ENCODE measurements around the gene RNF121. TPM values are rescaled to one million over a fixed set of nuclear protein-coding genes. Genes with fewer than 3 reads are reported as not detected.

Gene RNF121
- total and polyA plus RNA-seq, 2 of the 8 experiments (the other 6 are each of a cell fraction or from before 2014, with no cell fraction given), result 39.7 to 51.6 TPM

DNA sequence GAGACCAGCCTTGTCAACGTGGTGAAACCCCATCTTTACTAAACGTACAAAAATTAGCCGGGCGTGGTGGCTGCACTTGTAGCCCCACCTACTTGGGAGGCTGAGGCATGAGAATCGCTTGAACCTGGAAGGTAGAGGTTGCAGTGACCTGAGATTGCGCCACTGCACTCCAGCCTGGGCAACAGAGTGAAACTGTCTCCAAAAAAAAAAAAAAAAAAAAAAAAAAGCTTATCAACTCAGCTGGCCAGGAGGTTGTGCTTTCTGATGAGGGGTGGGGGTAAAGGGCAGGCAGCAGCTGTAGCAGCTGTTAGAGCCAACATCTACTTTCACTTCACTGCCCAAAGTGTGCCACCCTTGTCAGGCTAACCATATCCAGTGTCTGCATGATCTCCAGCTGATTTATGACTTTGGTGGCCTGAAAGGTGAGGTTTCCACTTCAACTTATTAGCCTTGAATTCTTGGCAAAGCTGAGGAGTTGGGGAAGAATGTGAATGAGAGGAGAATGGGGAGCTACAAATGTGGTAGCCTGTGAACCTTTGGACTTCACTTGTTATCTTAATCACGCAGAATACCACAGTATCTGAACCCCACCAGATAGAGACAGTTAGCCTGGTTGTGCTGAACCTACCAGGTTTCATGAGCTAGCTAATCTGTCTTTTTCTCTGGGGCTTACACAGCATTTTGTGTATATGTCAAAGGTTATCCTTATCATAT, 19.6 kb downstream of the RNF121 start:
- TF ChIP-seq EZH2 (IDR thresholded peaks at IDR 0.05; ENCODE audit: low read depth, low read length, severe bottlenecking) (no peak), SIX5 (IDR thresholded peaks at IDR 0.05; ENCODE audit: low read depth, low read length) (no peak), RXRA (IDR thresholded peaks at IDR 0.05; ENCODE audit: insufficient read depth, low read depth, low read length) (no peak), EGR1 (IDR thresholded peaks at IDR 0.05; ENCODE audit: borderline replicate concordance, low read depth, low read length) (no peak), ZNF274 (IDR thresholded peaks at IDR 0.05; ENCODE audit: borderline replicate concordance, extremely low read depth, low read length) (no peak)
- H2BK20ac ChIP-seq (ENCODE audit: low read length), result no peak overlapping the region
- H3K36me3 ChIP-seq (ENCODE audit: control insufficient read depth in 2 of 4, insufficient read depth in 4 of 4, low read length in 3 of 4), result no peaks in the 10 kb centered on the region
- H2AK5ac ChIP-seq (ENCODE audit: low read depth, low read length), result no peak overlapping the region
- H2BK12ac ChIP-seq (ENCODE audit: low read depth, low read length), result no peak overlapping the region
- no peak overlapping the region for H3K18ac ChIP-seq (ENCODE audit: extremely low read depth, low read length)
- H3K14ac ChIP-seq (ENCODE audit: insufficient read length), result no peak overlapping the region
- no peaks in the 10 kb centered on the region for H3K23me2 ChIP-seq (ENCODE audit: low read depth, low read length)
- no peak overlapping the region for H2BK5ac ChIP-seq (ENCODE audit: low read depth, low read length)
- H3K4me2 ChIP-seq (ENCODE audit: insufficient read depth in 1 of 2, low read depth in 2 of 2, low read length in 2 of 2), result no peak overlapping the region
- peaks cover 0 to 55% of the 10 kb centered on the region in 2 experiments; a peak in 2 of 4 replicates for H3K79me2 ChIP-seq (ENCODE audit: control insufficient read depth in 1 of 2, insufficient read depth in 2 of 2, low read length in 2 of 2)
- H3K9ac ChIP-seq (replicated peaks in 1 of 4; ENCODE audit: extremely low read depth in 1 of 4, low read depth in 3 of 4, low read length in 3 of 4), result no peak overlapping the region
- peaks cover 3% of the 10 kb centered on the region; the same call in 1 of the 2 replicates for H3K79me1 ChIP-seq (ENCODE audit: low read depth, low read length)
- no peak overlapping the region for H3K27ac ChIP-seq (ENCODE audit: low read depth, low read length)
- H4K91ac ChIP-seq (replicated peaks; ENCODE audit: insufficient read length, low read length), result no peak overlapping the region
- FAIRE-seq (no peak), DNase-seq (ENCODE audit: low read depth in 1 of 2, low spot score in 2 of 2) (no peak)
- H3K56ac ChIP-seq (replicated peaks; ENCODE audit: insufficient read length, low read depth, low read length), result no peak overlapping the region
- H3K9me3 ChIP-seq (ENCODE audit: insufficient read depth in 2 of 2, low read depth in 1 of 2, low read length in 1 of 2), result no peaks in the 10 kb centered on the region
- no peak overlapping the region for H4K8ac ChIP-seq (ENCODE audit: extremely low read depth, insufficient read depth, low read length)
- H4K20me1 ChIP-seq (replicated peaks in 1 of 2; ENCODE audit: control insufficient read depth in 1 of 2, insufficient read depth in 2 of 2, low read length in 2 of 2), result peaks cover 4% of the 10 kb centered on the region in 2 experiments
- no peak overlapping the region for H2BK120ac ChIP-seq (replicated peaks; ENCODE audit: low read depth, low read length)
- ChIA-PET CTCF (ENCODE audit: partially characterized antibody) (interaction anchor here (1.0 kb wide), 1 partner anchor 10 kb away, joined by 9 read pairs; no protein-coding TSS in a partner anchor), POLR2A (ENCODE audit: partially characterized antibody) (interaction anchor here (0.9 to 1.4 kb wide), 2 partner anchors 12 to 20 kb away, joined by 5 read pairs; partner anchors contain the start of genes RNF121 and XNDC1N)
- H2AFZ ChIP-seq (ENCODE audit: low read length), result no peak overlapping the region
- H4K5ac ChIP-seq (ENCODE audit: insufficient read length, low read depth, low read length), result no peak overlapping the region
- H3K23ac ChIP-seq (ENCODE audit: insufficient read length), result no peak overlapping the region
- H2BK15ac ChIP-seq (ENCODE audit: low read length), result no peak overlapping the region
- no peak overlapping the region for H3K4ac ChIP-seq (replicated peaks; ENCODE audit: insufficient read length, low read depth, low read length)
- no peak overlapping the region for H3K4me3 ChIP-seq (ENCODE audit: extremely low read depth in 1 of 4, insufficient read depth in 2 of 4, low read depth in 3 of 4, low read length in 4 of 4)
- no peaks in the 10 kb centered on the region for H3K4me1 ChIP-seq (replicated peaks in 1 of 4; ENCODE audit: control insufficient read depth in 3 of 4, insufficient read depth in 4 of 4, low read length in 3 of 4)
- H3K27me3 ChIP-seq (replicated peaks in 1 of 4; ENCODE audit: control insufficient read depth in 3 of 4, extremely low read depth in 1 of 4, insufficient read depth in 3 of 4, low read length in 3 of 4), result no peaks in the 10 kb centered on the region
- 91% methylated on average over 7 of the region's 7 CpGs; no CpG with 5 or more reads in 1 of the 2 experiments for WGBS, 2 experiments (ENCODE audit: extremely low coverage in 1 of 2, insufficient coverage in 1 of 2, insufficient read length in 1 of 2, insufficient replicate concordance in 2 of 2, low coverage in 1 of 2, low lambda C conversion rate in 2 of 2, missing lambda C conversion rate in 1 of 2)

Data from H1 (cell line).